ENCODE results near the gene IKBKE. TPM values are rescaled to one million over a fixed set of nuclear protein-coding genes. Genes with fewer than 3 reads are reported as not detected.

IKBKE gene
- total RNA-seq, 1 experiment from 2014 or later = 5.1 TPM

GRCh38 chr1:206526064-206526911, 56.0 kb downstream of the IKBKE start:
- no peak overlapping the region for H3K27ac ChIP-seq (ENCODE audit: low read depth, low read length)
- no TSS peak for BruUV-seq (replicated peaks)
- no peaks in the 10 kb centered on the region for H3K9me2 ChIP-seq (ENCODE audit: insufficient read depth)

GRCh38 chr1:206529425-206529824, 59.1 kb downstream of the IKBKE start:
- H3K9me2 ChIP-seq (ENCODE audit: insufficient read depth) = no peaks in the 10 kb centered on the region

More at GRCh38 chr1:206526064-206526911, 56.0 kb downstream of the IKBKE start:
- intact Hi-C loops (cut with micrococcal nuclease) = no loop called here
- no peaks in the 10 kb centered on the region for H3K9me3 ChIP-seq (ENCODE audit: control insufficient read depth in 1 of 2, insufficient read depth in 1 of 2, low read depth in 1 of 2, low read length in 2 of 2)
- no peak overlapping the region for H3K4me2 ChIP-seq (ENCODE audit: low read length)
- H3K79me2 ChIP-seq (ENCODE audit: insufficient read depth, low read length) = no peaks in the 10 kb centered on the region
- H3K9ac ChIP-seq (ENCODE audit: low read length) = no peak overlapping the region
- ChIA-PET CTCF (interaction anchor here (1.5 kb wide), 1 partner anchor 18 kb away, joined by 4 read pairs; no protein-coding TSS in a partner anchor), RAD21 (ENCODE audit: low non-redundant PET in 1 of 2, low total read pairs in 2 of 2, uncharacterized antibody in 2 of 2, unreplicated experiment in 2 of 2) (no interaction called here), POLR2A (no interaction called here)
- peaks cover 6 to 9% of the 10 kb centered on the region in 2 experiments; a peak in 3 of 4 replicates for H3K4me1 ChIP-seq (ENCODE audit: control insufficient read depth in 1 of 2, insufficient read depth in 2 of 2, low read length in 2 of 2)
- ATAC-seq (no peak), DNase-seq (ENCODE audit: low read depth, low spot score) (no peak)
- H4K20me1 ChIP-seq (ENCODE audit: insufficient read depth) = no peaks in the 10 kb centered on the region
- H3K4me3 ChIP-seq (replicated peaks in 1 of 2; ENCODE audit: low read depth in 1 of 2, low read length in 2 of 2) = no peak overlapping the region
- no peak overlapping the region for H2AFZ ChIP-seq (ENCODE audit: low read depth, low read length, poor library complexity, severe bottlenecking)
- TF ChIP-seq SIN3A (IDR thresholded peaks at IDR 0.05; ENCODE audit: low read depth) = no peak
- H3K36me3 ChIP-seq (ENCODE audit: control insufficient read depth in 1 of 2, insufficient read depth in 2 of 2, low read length in 2 of 2) = no peaks in the 10 kb centered on the region
- H3K27me3 ChIP-seq (ENCODE audit: insufficient read depth, low read length) = no peaks in the 10 kb centered on the region

More at GRCh38 chr1:206529425-206529824, 59.1 kb downstream of the IKBKE start:
- Histone ChIP-seq H4K20me1 (ENCODE audit: insufficient read depth) (no peaks in the 10 kb centered on the region), H3K4me1 (ENCODE audit: control insufficient read depth in 1 of 2, insufficient read depth in 2 of 2, low read length in 2 of 2) (peaks cover 6 to 9% of the 10 kb centered on the region in 2 experiments; a peak in 3 of 4 replicates), H3K9ac (ENCODE audit: low read length) (no peak overlapping the region), H3K4me3 (replicated peaks in 1 of 2; ENCODE audit: low read depth in 1 of 2, low read length in 2 of 2) (no peak overlapping the region), H2AFZ (ENCODE audit: low read depth, low read length, poor library complexity, severe bottlenecking) (no peak overlapping the region), H3K9me3 (ENCODE audit: control insufficient read depth in 1 of 2, insufficient read depth in 1 of 2, low read depth in 1 of 2, low read length in 2 of 2) (no peaks in the 10 kb centered on the region), H3K36me3 (ENCODE audit: control insufficient read depth in 1 of 2, insufficient read depth in 2 of 2, low read length in 2 of 2) (no peaks in the 10 kb centered on the region), H3K27me3 (ENCODE audit: insufficient read depth, low read length) (no peaks in the 10 kb centered on the region), H3K27ac (ENCODE audit: low read depth, low read length) (no peak overlapping the region), H3K4me2 (ENCODE audit: low read length) (no peak overlapping the region), H3K79me2 (ENCODE audit: insufficient read depth, low read length) (no peaks in the 10 kb centered on the region)
- intact Hi-C loops (cut with micrococcal nuclease) = no loop called here
- no peak for ATAC-seq
- no TSS peak for BruUV-seq (replicated peaks)
- TF ChIP-seq EZH2phosphoT487 (IDR thresholded peaks at IDR 0.05; ENCODE audit: borderline replicate concordance) (no peak), CBX3 (IDR thresholded peaks at IDR 0.05; ENCODE audit: low read depth) (no peak), FOSL1 (IDR thresholded peaks at IDR 0.05; ENCODE audit: low read depth) (no peak), ZFX (IDR thresholded peaks at IDR 0.05) (no peak), EGR1 (IDR thresholded peaks at IDR 0.05; ENCODE audit: low read depth) (no peak), POLR2A (IDR thresholded peaks at IDR 0.05; ENCODE audit: borderline replicate concordance, extremely low read depth, insufficient read depth, insufficient read length) (no peak), REST (IDR thresholded peaks at IDR 0.05; ENCODE audit: low read depth) (no peak), POLR2AphosphoS5 (IDR thresholded peaks at IDR 0.05; ENCODE audit: low read depth, low read length) (no peak)
- CTCF ChIA-PET = interaction anchor here (1.6 kb wide), 1 partner anchor 15 kb away, joined by 4 read pairs; no protein-coding TSS in a partner anchor
- POLR2A ChIA-PET = no interaction called here
- no peak for DNase-seq (ENCODE audit: low read depth, low spot score)
- RAD21 ChIA-PET (ENCODE audit: low non-redundant PET in 1 of 2, low total read pairs in 2 of 2, uncharacterized antibody in 2 of 2, unreplicated experiment in 2 of 2) = no interaction called here
